H9 (cell line): Measurements from ENCODE around the gene CAMTA1. TPM values are rescaled to one million over a fixed set of nuclear protein-coding genes. Genes with fewer than 3 reads are reported as not detected.

Experiments
- DNase-seq: peaks from one replicate; pipeline ENCODE4 v3.0.0-alpha.2; 2017
- H2AFZ ChIP-seq: one replicate; pipeline ENCODE4 v1.6.1; 2013; ENCODE audit warnings: mild to moderate bottlenecking, low read length, control low read depth, moderate library complexity
- H2AK5ac ChIP-seq: 2 replicates; pipeline ENCODE4 v1.6.1; 2013; ENCODE audit warnings: low read length, control low read depth, mixed read lengths; ENCODE audit not compliant: insufficient read length
- H2BK120ac ChIP-seq: one replicate; pipeline ENCODE4 v1.6.1; 2013; ENCODE audit warnings: low read depth, mild to moderate bottlenecking, low read length, control low read depth, inconsistent platforms; ENCODE audit not compliant: poor library complexity, severe bottlenecking
- H2BK12ac ChIP-seq: 2 replicates; pipeline ENCODE4 v1.6.1; 2013; ENCODE audit warnings: low read length, control low read depth, mixed read lengths, low read depth; ENCODE audit not compliant: insufficient read length
- H2BK15ac ChIP-seq: 2 replicates; pipeline ENCODE4 v1.6.1; 2013; ENCODE audit warnings: low read depth, low read length, control low read depth
- H2BK20ac ChIP-seq: one replicate; pipeline ENCODE4 v1.6.1; 2013; ENCODE audit warnings: low read depth, mild to moderate bottlenecking, low read length, control low read depth, inconsistent platforms; ENCODE audit not compliant: poor library complexity, severe bottlenecking
- H2BK5ac ChIP-seq: 2 replicates; pipeline ENCODE4 v1.6.1; 2013; ENCODE audit warnings: low read length, control low read depth, mixed read lengths; ENCODE audit not compliant: insufficient read length
- H3K14ac ChIP-seq: 2 replicates; pipeline ENCODE4 v1.6.1; 2013; ENCODE audit warnings: low read length, control low read depth; ENCODE audit not compliant: insufficient read depth
- H3K18ac ChIP-seq: 2 replicates; pipeline ENCODE4 v1.6.1; 2013; ENCODE audit warnings: low read depth, mild to moderate bottlenecking, mixed read lengths, low read length, control low read depth; ENCODE audit not compliant: insufficient read length
- H3K23ac ChIP-seq: 2 replicates; pipeline ENCODE4 v1.6.1; 2013; ENCODE audit warnings: low read length, control low read depth, mixed read lengths, low read depth; ENCODE audit not compliant: insufficient read length
- H3K23me2 ChIP-seq: 2 replicates; pipeline ENCODE4 v1.6.1; 2013; ENCODE audit warnings: low read depth, mild to moderate bottlenecking, mixed read lengths, low read length, control low read depth; ENCODE audit not compliant: insufficient read length, poor library complexity, severe bottlenecking
- H3K27ac ChIP-seq: 2 replicates; pipeline ENCODE4 v1.5.1; 2013; ENCODE audit warnings: low read length, control low read depth, mixed read lengths, low read depth; ENCODE audit not compliant: insufficient read length
- H3K27me3 ChIP-seq: 2 replicates; pipeline ENCODE4 v1.6.1; 2013; ENCODE audit warnings: low read length, control low read depth, inconsistent platforms; ENCODE audit not compliant: insufficient read depth
- H3K4ac ChIP-seq: 2 replicates; pipeline ENCODE4 v1.6.1; 2013; ENCODE audit warnings: low read depth, mild to moderate bottlenecking, control low read depth, inconsistent platforms, low read length, moderate library complexity
- H3K4me1 ChIP-seq: 2 replicates; pipeline ENCODE4 v1.6.1; 2013; ENCODE audit warnings: low read length, control low read depth, inconsistent platforms; ENCODE audit not compliant: insufficient read depth
- H3K4me2 ChIP-seq: 2 replicates; pipeline ENCODE4 v1.6.1; 2013; ENCODE audit warnings: low read length, control low read depth, mixed read lengths; ENCODE audit not compliant: insufficient read length, insufficient read depth
- H3K56ac ChIP-seq: 2 replicates; pipeline ENCODE4 v1.6.1; 2013; ENCODE audit warnings: low read depth, mild to moderate bottlenecking, mixed read lengths, low read length, control low read depth; ENCODE audit not compliant: insufficient read length
- H3K79me1 ChIP-seq: 2 replicates; pipeline ENCODE4 v1.6.1; 2013; ENCODE audit warnings: low read depth, mild to moderate bottlenecking, moderate library complexity, low read length, control low read depth, inconsistent platforms; ENCODE audit not compliant: insufficient read depth, poor library complexity, severe bottlenecking
- H3K79me2 ChIP-seq: 2 replicates; pipeline ENCODE4 v1.6.1; 2013; ENCODE audit warnings: low read length, control low read depth, inconsistent platforms; ENCODE audit not compliant: insufficient read depth
- H3K9ac ChIP-seq: 2 replicates; pipeline ENCODE4 v1.6.1; 2013; ENCODE audit warnings: low read length, control low read depth, mixed read lengths; ENCODE audit not compliant: insufficient read length; ENCODE audit errors: extremely low read depth
- H3K9me3 ChIP-seq: one replicate; pipeline ENCODE4 v1.6.1; 2013; ENCODE audit warnings: low read depth, low read length, inconsistent platforms; ENCODE audit not compliant: control insufficient read depth
- H3T11ph ChIP-seq: one replicate; pipeline ENCODE4 v1.6.1; 2013; ENCODE audit warnings: mild to moderate bottlenecking, low read length, control low read depth, inconsistent platforms
- H4K20me1 ChIP-seq: one replicate; pipeline ENCODE4 v1.6.1; 2013; ENCODE audit not compliant: control insufficient read depth, insufficient read length, insufficient read depth
- H4K5ac ChIP-seq: 2 replicates; pipeline ENCODE4 v1.6.1; 2013; ENCODE audit warnings: low read depth, mild to moderate bottlenecking, mixed read lengths, low read length, control low read depth; ENCODE audit not compliant: insufficient read length
- H4K8ac ChIP-seq: replicated peaks from 2 replicates; pipeline ENCODE4 v1.6.1; 2013; ENCODE audit warnings: low read length, control low read depth, mixed read lengths, low read depth; ENCODE audit not compliant: insufficient read length
- H4K91ac ChIP-seq: 2 replicates; pipeline ENCODE4 v1.6.1; 2013; ENCODE audit warnings: low read depth, mild to moderate bottlenecking, moderate library complexity, mixed read lengths, low read length, control low read depth; ENCODE audit not compliant: insufficient read length
- H3K27ac Mint-ChIP-seq, 3 experiments: 2 replicates in 2 of 3; 3 replicates in 1 of 3; pipeline ENCODE4 v1.8.0; 2020 to 2021; ENCODE audit warnings: mixed read lengths in 3 of 3, mild to moderate bottlenecking in 1 of 3, moderate library complexity in 1 of 3
- H3K27me3 Mint-ChIP-seq: 2 replicates; pipeline ENCODE4 v1.8.0; 2021; ENCODE audit warnings: low read depth, mild to moderate bottlenecking, moderate library complexity, mixed read lengths
- H3K36me3 Mint-ChIP-seq, 3 experiments: 2 replicates in 2 of 3; 3 replicates in 1 of 3; pipeline ENCODE4 v1.8.0; 2020 to 2021; ENCODE audit warnings: low read depth in 3 of 3, mixed read lengths in 3 of 3; ENCODE audit not compliant: insufficient read depth in 1 of 3
- H3K4me1 Mint-ChIP-seq, 2 experiments: 2 replicates each; pipeline ENCODE4 v1.8.0; 2020; ENCODE audit warnings: mixed read lengths in 2 of 2
- H3K4me3 Mint-ChIP-seq, 2 experiments: 2 replicates in 1 of 2; 3 replicates in 1 of 2; pipeline ENCODE4 v1.8.0; 2020 to 2021; ENCODE audit warnings: mild to moderate bottlenecking in 2 of 2, mixed read lengths in 2 of 2, moderate library complexity in 1 of 2
- H3K9me3 Mint-ChIP-seq, 2 experiments: 2 replicates in 1 of 2; 3 replicates in 1 of 2; pipeline ENCODE4 v1.8.0; 2020; ENCODE audit warnings: mild to moderate bottlenecking in 2 of 2, mixed read lengths in 2 of 2, moderate library complexity in 1 of 2
- CTCF ChIP-seq: fragments of 200-600 bp; sonication (generic); conservative IDR thresholded peaks from 3 replicates; pipeline ENCODE4 v1.8.0; 2021; ENCODE audit warnings: antibody characterized with exemption, mild to moderate bottlenecking
- WGBS: extraction: QIAGEN DNeasy Blood & Tissue Kit; methylation state at CpG from one replicate; pipeline ENCODE4 v1.1.7; 2013; ENCODE audit warnings: missing lambda C conversion rate, low lambda C conversion rate, mixed read lengths; ENCODE audit not compliant: insufficient read length; ENCODE audit errors: extremely low coverage; 5-methylcytosine and 5-hydroxymethylcytosine counted together
- total RNA-seq: library from RNA; stranded (reverse); gene quantifications from 2 replicates; pipeline ENCODE4 v1.2.1, GENCODE V29; 2021

Gene CAMTA1
- total RNA-seq, 1 experiment from 2014 or later, result 115 TPM

DNA sequence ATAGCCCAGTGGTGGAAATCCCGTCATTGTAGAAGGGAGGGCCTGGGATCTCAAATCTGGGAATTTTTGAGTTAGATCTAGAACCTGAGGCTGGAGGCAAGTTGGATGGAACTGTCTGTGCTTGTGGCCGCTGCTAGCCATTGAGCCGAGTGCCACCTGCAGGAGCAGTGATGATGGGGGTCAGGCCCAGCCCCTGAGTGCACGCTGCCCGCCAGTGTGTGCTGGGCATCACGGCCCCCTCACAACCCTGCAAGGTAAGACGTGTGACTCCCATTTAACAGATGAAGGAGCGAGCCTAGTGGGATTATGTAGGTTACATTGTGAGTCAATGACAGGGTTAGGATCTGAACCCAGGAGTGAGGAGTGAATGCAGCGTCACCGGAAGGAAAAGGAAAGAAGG, 407.2 kb downstream of the CAMTA1 start:
- Histone ChIP-seq H3K79me1 (no peaks in the 10 kb centered on the region), H3K56ac (no peak overlapping the region), H2BK12ac (no peak overlapping the region), H4K5ac (no peak overlapping the region), H3T11ph (no peak overlapping the region), H3K27me3 (no peaks in the 10 kb centered on the region), H4K20me1 (no peaks in the 10 kb centered on the region), H2BK15ac (no peak overlapping the region), H3K4ac (no peak overlapping the region), H2AFZ (no peak overlapping the region), H2BK20ac (no peak overlapping the region), H3K14ac (no peak overlapping the region), H2BK5ac (no peak overlapping the region), H2AK5ac (no peak overlapping the region), H3K23ac (no peak overlapping the region), H3K9ac (no peak overlapping the region), H3K4me2 (no peak overlapping the region), H3K18ac (no peak overlapping the region), H3K9me3 (no peaks in the 10 kb centered on the region), H4K8ac (no peak overlapping the region), H2BK120ac (no peak overlapping the region), H3K79me2 (no peaks in the 10 kb centered on the region), H3K27ac (no peak overlapping the region), H3K23me2 (no peaks in the 10 kb centered on the region), H3K4me1 (no peaks in the 10 kb centered on the region), H4K91ac (no peak overlapping the region)
- Mint-ChIP-seq H3K36me3 (no peaks in the 10 kb centered on the region), H3K4me3 (no peak overlapping the region), H3K9me3 (no peaks in the 10 kb centered on the region), H3K4me1 (no peaks in the 10 kb centered on the region; a peak in 1 of 4 replicates), H3K27me3 (peaks cover 15% of the 10 kb centered on the region), H3K27ac (no peak overlapping the region)
- no peak for TF ChIP-seq CTCF
- no peak for DNase-seq
- WGBS, result no CpG with 5 or more reads among the region's 10 CpGs
